K562 (cell line): Measurements from ENCODE around the gene BHLHE40. TPM values are rescaled to one million over a fixed set of nuclear protein-coding genes. Genes with fewer than 3 reads are reported as not detected.

Source experiments
- BDP1 ChIP-seq: IDR thresholded peaks from 3 replicates; pipeline ENCODE4 v1.6.1; 2011; ENCODE audit not compliant: insufficient read length, insufficient read depth
- CBX3 ChIP-seq, 2 experiments: IDR thresholded peaks; 1 replicate in 1 of 2; 2 replicates in 1 of 2; pipeline ENCODE4 v1.6.1; 2012; ENCODE audit warnings: inconsistent platforms in 2 of 2, low read length in 2 of 2, borderline replicate concordance in 1 of 2, control low read depth in 1 of 2
- EP300 ChIP-seq: IDR thresholded peaks from 2 replicates; pipeline ENCODE4 v1.6.1; 2012; ENCODE audit warnings: low read length, improper control_type of control experiment
- GATAD2A ChIP-seq: fragments of 450-650 bp; IDR thresholded peaks from 2 replicates; pipeline ENCODE4 v1.6.1; 2017
- KAT2B ChIP-seq: IDR thresholded peaks from one replicate; pipeline ENCODE4 v1.6.1; 2012; ENCODE audit warnings: low read depth, mild to moderate bottlenecking, control low read depth, inconsistent platforms, low read length, moderate library complexity
- NCOA4 ChIP-seq: fragments of 450-650 bp; IDR thresholded peaks from 2 replicates; pipeline ENCODE4 v1.6.1; 2018; ENCODE audit warnings: mild to moderate bottlenecking; ENCODE audit not compliant: partially characterized antibody
- NR2C1 ChIP-seq, 2 experiments: fragments of 450-650 bp; IDR thresholded peaks; 2 replicates each; pipeline ENCODE4 v1.6.1; 2017; ENCODE audit warnings: mild to moderate bottlenecking in 2 of 2, antibody characterized with exemption in 1 of 2, inconsistent platforms in 1 of 2, missing compliant biosample characterization in 1 of 2, missing genetic modification characterization in 1 of 2
- SMAD2 ChIP-seq: fragments of 150-350 bp; IDR thresholded peaks from 2 replicates; pipeline ENCODE4 v1.6.1; 2014; ENCODE audit warnings: low read depth, mild to moderate bottlenecking, low read length
- SMARCA4 ChIP-seq: fragments of 450-650 bp; IDR thresholded peaks from 2 replicates; pipeline ENCODE4 v1.6.1; 2016
- ZC3H4 ChIP-seq: sonication (generic); formaldehyde crosslinking; IDR thresholded peaks from 2 replicates; pipeline ENCODE4 v1.9.0; 2021; ENCODE audit warnings: missing genetic modification reagents, borderline replicate concordance
- ZNF217 ChIP-seq: sonication (generic); formaldehyde crosslinking; IDR thresholded peaks from 2 replicates; pipeline ENCODE4 v1.8.0; 2022; ENCODE audit warnings: mild to moderate bottlenecking, missing genetic modification reagents
- ZNF766 ChIP-seq: fragments of 200-800 bp; sonication (Bioruptor generic); conservative IDR thresholded peaks from 2 replicates; pipeline ENCODE4 v1.6.1; 2016; ENCODE audit warnings: missing genetic modification characterization, missing compliant biosample characterization
- ZNF778 ChIP-seq: fragments of 450-650 bp; formaldehyde crosslinking; IDR thresholded peaks from 2 replicates; pipeline ENCODE4 v1.4.0; 2020; ENCODE audit warnings: mild to moderate bottlenecking, moderate library complexity
- ZZZ3 ChIP-seq: fragments of 450-650 bp; IDR thresholded peaks from 2 replicates; pipeline ENCODE4 v1.6.1; 2016; ENCODE audit warnings: antibody characterized with exemption, mild to moderate bottlenecking, moderate library complexity
- polyA plus RNA-seq, 8 experiments: library from polyadenylated mRNA; depleted of rRNA in 4 of 8; stranded (reverse) in 5 of 8; unstranded in 3 of 8; fragments of >200 nt; fragmentation: Nextera tagmentation in 2 of 8; fragmentation: Illumina TruSeq in 1 of 8; extraction: Ambion mirVana in 2 of 8; extraction: Trizol in 1 of 8; gene quantifications; 2 replicates each; pipeline versions ENCODE4 v1.2.1 to v1.2.3, GENCODE V29; 2011 to 2014; ENCODE audit warnings: inconsistent platforms in 1 of 8, missing spikeins in 1 of 8
- total RNA-seq, 7 experiments: library from RNA; depleted of rRNA in 6 of 7; stranded (reverse); fragments of >200 nt in 6 of 7; fragmentation: Illumina TruSeq in 2 of 7; extraction: Trizol in 2 of 7; gene quantifications; 2 replicates each; pipeline versions ENCODE4 v1.2.1 to v1.2.3, GENCODE V29; 2011 to 2021; ENCODE audit warnings: low replicate concordance in 1 of 7
- TF ChIP-seq, protein P1 (sequence below): fragments of 250-450 bp; sonication (Bioruptor Pico); IDR thresholded peaks from 2 replicates; pipeline ENCODE4 v1.5.0; 2021
- TF ChIP-seq, protein P2 (sequence below): fragments of 200-800 bp; sonication (Bioruptor generic); IDR thresholded peaks from 2 replicates; pipeline ENCODE4 v1.6.1; 2017; ENCODE audit warnings: missing genetic modification characterization, missing compliant biosample characterization
- TF ChIP-seq, protein P3 (sequence below): sonication (generic); formaldehyde crosslinking; IDR thresholded peaks from 2 replicates; pipeline ENCODE4 v1.4.0; 2020; ENCODE audit warnings: mild to moderate bottlenecking, missing genetic modification reagents
- TF ChIP-seq, protein P4 (sequence below): fragments of 250-450 bp; sonication (Bioruptor Pico); IDR thresholded peaks from 2 replicates; pipeline ENCODE4 v1.4.0; 2020; ENCODE audit warnings: mild to moderate bottlenecking, moderate library complexity

BHLHE40 gene
- total and polyA plus RNA-seq, 9 of the 15 experiments (the other 6 are each of a cell fraction or from before 2014, with no cell fraction given), result 12.0 to 83.9 (median 31.4) TPM

DNA sequence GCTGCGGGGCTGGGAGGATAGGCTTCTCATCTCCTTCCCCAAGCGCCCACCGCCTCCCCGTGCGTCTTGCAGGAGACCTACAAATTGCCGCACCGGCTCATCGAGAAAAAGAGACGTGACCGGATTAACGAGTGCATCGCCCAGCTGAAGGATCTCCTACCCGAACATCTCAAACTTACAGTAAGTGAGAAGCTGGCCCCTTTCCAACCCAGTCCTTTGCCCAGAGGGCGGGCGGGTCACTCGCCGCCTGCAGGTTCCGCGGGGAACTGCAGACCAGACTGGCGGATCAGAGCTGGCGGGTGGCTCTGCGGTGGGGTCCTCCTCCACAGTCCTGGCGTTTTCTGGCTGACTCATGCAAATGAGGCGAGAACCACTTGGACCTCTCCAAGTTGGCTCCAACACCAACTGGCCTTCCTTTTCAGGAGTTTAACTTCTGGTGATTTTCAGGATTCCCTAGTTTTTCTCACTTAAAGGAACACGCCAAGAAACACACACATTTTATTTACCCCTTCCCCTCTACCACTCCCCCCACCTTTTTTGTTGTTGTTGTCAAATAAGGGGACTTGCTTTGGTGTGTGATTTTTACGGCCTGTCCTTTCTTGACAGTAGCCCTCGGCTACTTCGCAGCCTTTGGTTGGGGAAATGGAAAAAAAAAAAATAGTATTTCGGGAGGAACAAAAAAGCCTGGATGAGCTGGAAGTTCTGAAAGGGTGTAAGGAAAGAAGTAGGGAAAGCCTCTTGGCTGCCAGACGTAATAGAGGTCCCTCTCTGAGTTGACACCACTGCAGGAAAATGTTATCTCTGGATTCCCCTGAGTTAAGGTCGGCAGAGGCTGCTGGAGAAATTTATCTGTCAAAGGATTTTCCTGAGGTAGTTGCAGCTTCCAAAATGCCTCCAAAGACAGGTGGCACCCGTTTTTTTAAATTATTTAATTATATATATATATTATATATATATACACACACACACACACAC, 1.3 kb downstream of the BHLHE40 start (continued):
- TF ChIP-seq ZC3H4 (CRISPR knock-in tag) (no peak), CBX3 (IDR thresholded peaks at IDR 0.05; ENCODE audit: borderline replicate concordance in 1 of 2, low read length in 2 of 2) (peak in 1 of 2 experiments; percentile 95; a peak in 2 of 3 replicates), ZNF766 (CRISPR knock-in tag) (no peak), SMARCA4 (peak; percentile 70; the same call in 1 of the 2 replicates), ZZZ3 (no peak), NR2C1 (IDR thresholded peaks at IDR 0.05) (no peak), NR2C1 (tag; IDR thresholded peaks at IDR 0.05) (no peak), ZNF217 (CRISPR knock-in tag) (no peak), GATAD2A (no peak), ZNF778 (no peak), KAT2B (no peak), EP300 (peak; percentile 83), BDP1 (no peak), SMAD2 (no peak), NCOA4 (no peak)
- TF ChIP-seq, protein P1, sequence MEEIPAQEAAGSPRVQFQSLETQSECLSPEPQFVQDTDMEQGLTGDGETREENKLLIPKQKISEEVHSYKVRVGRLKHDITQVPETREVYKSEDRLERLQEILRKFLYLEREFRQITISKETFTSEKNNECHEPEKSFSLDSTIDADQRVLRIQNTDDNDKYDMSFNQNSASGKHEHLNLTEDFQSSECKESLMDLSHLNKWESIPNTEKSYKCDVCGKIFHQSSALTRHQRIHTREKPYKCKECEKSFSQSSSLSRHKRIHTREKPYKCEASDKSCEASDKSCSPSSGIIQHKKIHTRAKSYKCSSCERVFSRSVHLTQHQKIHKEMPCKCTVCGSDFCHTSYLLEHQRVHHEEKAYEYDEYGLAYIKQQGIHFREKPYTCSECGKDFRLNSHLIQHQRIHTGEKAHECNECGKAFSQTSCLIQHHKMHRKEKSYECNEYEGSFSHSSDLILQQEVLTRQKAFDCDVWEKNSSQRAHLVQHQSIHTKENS (CRISPR knock-in tag), result no peak
- TF ChIP-seq, protein P2, sequence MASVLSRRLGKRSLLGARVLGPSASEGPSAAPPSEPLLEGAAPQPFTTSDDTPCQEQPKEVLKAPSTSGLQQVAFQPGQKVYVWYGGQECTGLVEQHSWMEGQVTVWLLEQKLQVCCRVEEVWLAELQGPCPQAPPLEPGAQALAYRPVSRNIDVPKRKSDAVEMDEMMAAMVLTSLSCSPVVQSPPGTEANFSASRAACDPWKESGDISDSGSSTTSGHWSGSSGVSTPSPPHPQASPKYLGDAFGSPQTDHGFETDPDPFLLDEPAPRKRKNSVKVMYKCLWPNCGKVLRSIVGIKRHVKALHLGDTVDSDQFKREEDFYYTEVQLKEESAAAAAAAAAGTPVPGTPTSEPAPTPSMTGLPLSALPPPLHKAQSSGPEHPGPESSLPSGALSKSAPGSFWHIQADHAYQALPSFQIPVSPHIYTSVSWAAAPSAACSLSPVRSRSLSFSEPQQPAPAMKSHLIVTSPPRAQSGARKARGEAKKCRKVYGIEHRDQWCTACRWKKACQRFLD (CRISPR knock-in tag), result no peak
- TF ChIP-seq, protein P3, sequence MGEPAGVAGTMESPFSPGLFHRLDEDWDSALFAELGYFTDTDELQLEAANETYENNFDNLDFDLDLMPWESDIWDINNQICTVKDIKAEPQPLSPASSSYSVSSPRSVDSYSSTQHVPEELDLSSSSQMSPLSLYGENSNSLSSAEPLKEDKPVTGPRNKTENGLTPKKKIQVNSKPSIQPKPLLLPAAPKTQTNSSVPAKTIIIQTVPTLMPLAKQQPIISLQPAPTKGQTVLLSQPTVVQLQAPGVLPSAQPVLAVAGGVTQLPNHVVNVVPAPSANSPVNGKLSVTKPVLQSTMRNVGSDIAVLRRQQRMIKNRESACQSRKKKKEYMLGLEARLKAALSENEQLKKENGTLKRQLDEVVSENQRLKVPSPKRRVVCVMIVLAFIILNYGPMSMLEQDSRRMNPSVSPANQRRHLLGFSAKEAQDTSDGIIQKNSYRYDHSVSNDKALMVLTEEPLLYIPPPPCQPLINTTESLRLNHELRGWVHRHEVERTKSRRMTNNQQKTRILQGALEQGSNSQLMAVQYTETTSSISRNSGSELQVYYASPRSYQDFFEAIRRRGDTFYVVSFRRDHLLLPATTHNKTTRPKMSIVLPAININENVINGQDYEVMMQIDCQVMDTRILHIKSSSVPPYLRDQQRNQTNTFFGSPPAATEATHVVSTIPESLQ (CRISPR knock-in tag), result no peak
- TF ChIP-seq, protein P4, sequence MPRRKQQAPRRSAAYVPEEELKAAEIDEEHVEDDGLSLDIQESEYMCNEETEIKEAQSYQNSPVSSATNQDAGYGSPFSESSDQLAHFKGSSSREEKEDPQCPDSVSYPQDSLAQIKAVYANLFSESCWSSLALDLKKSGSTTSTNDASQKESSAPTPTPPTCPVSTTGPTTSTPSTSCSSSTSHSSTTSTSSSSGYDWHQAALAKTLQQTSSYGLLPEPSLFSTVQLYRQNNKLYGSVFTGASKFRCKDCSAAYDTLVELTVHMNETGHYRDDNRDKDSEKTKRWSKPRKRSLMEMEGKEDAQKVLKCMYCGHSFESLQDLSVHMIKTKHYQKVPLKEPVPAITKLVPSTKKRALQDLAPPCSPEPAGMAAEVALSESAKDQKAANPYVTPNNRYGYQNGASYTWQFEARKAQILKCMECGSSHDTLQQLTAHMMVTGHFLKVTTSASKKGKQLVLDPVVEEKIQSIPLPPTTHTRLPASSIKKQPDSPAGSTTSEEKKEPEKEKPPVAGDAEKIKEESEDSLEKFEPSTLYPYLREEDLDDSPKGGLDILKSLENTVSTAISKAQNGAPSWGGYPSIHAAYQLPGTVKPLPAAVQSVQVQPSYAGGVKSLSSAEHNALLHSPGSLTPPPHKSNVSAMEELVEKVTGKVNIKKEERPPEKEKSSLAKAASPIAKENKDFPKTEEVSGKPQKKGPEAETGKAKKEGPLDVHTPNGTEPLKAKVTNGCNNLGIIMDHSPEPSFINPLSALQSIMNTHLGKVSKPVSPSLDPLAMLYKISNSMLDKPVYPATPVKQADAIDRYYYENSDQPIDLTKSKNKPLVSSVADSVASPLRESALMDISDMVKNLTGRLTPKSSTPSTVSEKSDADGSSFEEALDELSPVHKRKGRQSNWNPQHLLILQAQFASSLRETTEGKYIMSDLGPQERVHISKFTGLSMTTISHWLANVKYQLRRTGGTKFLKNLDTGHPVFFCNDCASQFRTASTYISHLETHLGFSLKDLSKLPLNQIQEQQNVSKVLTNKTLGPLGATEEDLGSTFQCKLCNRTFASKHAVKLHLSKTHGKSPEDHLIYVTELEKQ (CRISPR knock-in tag), result no peak
